ENCODE measurements around the gene OR2W1.

GRCh38 chr6:29079203-29079602, 34.2 kb upstream of the OR2W1 start:
- TF ChIP-seq CTCF (IDR thresholded peaks at IDR 0.05; ENCODE audit: low read depth, low read length, poor library complexity, severe bottlenecking) (no peak), EZH2phosphoT487 (IDR thresholded peaks at IDR 0.05; ENCODE audit: borderline replicate concordance, low read length) (no peak)
